Activated naive CD4-positive, alpha-beta T cell treated with anti-CD3 and anti-CD28 coated beads, Interleukin-2, amount 50 U/mL, for 24 hours (primary cell): ENCODE results near the gene SRGAP2C.
"Not testable (repeated sequence)": the region's sequence is repeated elsewhere in the genome, so short reads cannot be mapped to it uniquely, and the experiment has no call there.

Experiments
- H3K27ac Mint-ChIP-seq: one replicate; pipeline ENCODE4 v1.8.0; 2021; ENCODE audit warnings: mild to moderate bottlenecking, mixed read lengths
- H3K27me3 Mint-ChIP-seq: one replicate; pipeline ENCODE4 v1.8.0; 2021; ENCODE audit warnings: mixed read lengths
- H3K36me3 Mint-ChIP-seq: one replicate; pipeline ENCODE4 v1.8.0; 2021; ENCODE audit warnings: mixed read lengths
- H3K4me1 Mint-ChIP-seq: one replicate; pipeline ENCODE4 v1.8.0; 2021; ENCODE audit warnings: mixed read lengths
- H3K4me3 Mint-ChIP-seq: one replicate; pipeline ENCODE4 v1.8.0; 2021; ENCODE audit warnings: mild to moderate bottlenecking, mixed read lengths
- H3K9me3 Mint-ChIP-seq: one replicate; pipeline ENCODE4 v1.8.0; 2021; ENCODE audit warnings: mixed read lengths

SRGAP2C gene

GRCh38 chr1:121423956-121424355 lies 239.2 kb downstream of the SRGAP2C start:
- not testable (repeated sequence) for H3K27me3 Mint-ChIP-seq, H3K4me3 Mint-ChIP-seq, H3K27ac Mint-ChIP-seq, H3K4me1 Mint-ChIP-seq, H3K36me3 Mint-ChIP-seq, H3K9me3 Mint-ChIP-seq

GRCh38 chr1:121433517-121433916 lies 248.7 kb downstream of the SRGAP2C start:
- not testable (repeated sequence) for H3K4me3 Mint-ChIP-seq, H3K4me1 Mint-ChIP-seq, H3K27ac Mint-ChIP-seq, H3K27me3 Mint-ChIP-seq, H3K36me3 Mint-ChIP-seq, H3K9me3 Mint-ChIP-seq

GRCh38 chr1:121438862-121439261 lies 254.1 kb downstream of the SRGAP2C start:
- not testable (repeated sequence) for H3K9me3 Mint-ChIP-seq, H3K27ac Mint-ChIP-seq, H3K4me1 Mint-ChIP-seq, H3K4me3 Mint-ChIP-seq, H3K36me3 Mint-ChIP-seq, H3K27me3 Mint-ChIP-seq

GRCh38 chr1:121440993-121441392 lies 256.2 kb downstream of the SRGAP2C start:
- H3K4me3 Mint-ChIP-seq: no peak overlapping the region
- H3K4me1 Mint-ChIP-seq: no peaks in the 10 kb centered on the region
- no peaks in the 10 kb centered on the region for H3K9me3 Mint-ChIP-seq
- no peaks in the 10 kb centered on the region for H3K27me3 Mint-ChIP-seq
- no peaks in the 10 kb centered on the region for H3K36me3 Mint-ChIP-seq
- H3K27ac Mint-ChIP-seq: no peak overlapping the region
